ENCODE measurements around the gene CNTN5. TPM values are rescaled to one million over a fixed set of nuclear protein-coding genes. Genes with fewer than 3 reads are reported as not detected.

Gene CNTN5
- total RNA-seq, 2 experiments from 2014 or later: not detected

DNA sequence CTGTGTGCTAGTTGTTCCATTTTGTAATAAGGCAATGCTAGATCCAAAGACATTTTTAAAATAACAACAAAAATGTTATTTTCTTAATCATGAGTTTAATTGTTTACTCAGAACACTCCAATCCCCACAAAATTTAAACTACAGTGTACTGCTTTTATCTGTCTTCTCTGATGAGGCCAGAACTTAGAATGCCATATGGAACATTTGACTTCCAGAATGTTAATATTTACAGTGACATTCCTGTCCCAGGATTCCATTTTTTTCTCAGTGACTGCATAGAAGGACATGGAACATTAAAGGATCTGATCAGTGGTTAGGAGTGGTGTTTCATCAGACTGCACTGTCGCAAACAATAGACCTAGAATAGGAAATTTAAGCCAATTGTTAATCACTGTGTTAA lies 1171.4 kb downstream of the CNTN5 start:
- Mint-ChIP-seq H3K27me3 (no peaks in the 10 kb centered on the region), H3K4me1 (ENCODE audit: low read depth) (no peaks in the 10 kb centered on the region), H3K36me3 (ENCODE audit: low read depth) (no peaks in the 10 kb centered on the region), H3K27ac (no peak overlapping the region), H3K9me3 (peaks cover 4% of the 10 kb centered on the region), H3K4me3 (no peak overlapping the region)
- DNase-seq: no peak
- ChIA-PET POLR2A (no interaction called here), CTCF (no interaction called here)
- no peak for TF ChIP-seq CTCF (IDR thresholded peaks at IDR 0.05)
- intact Hi-C loops (cut with micrococcal nuclease): no loop called here
- no peak for ATAC-seq

- DNase-seq: no peak
- TF ChIP-seq CTCF (IDR thresholded peaks at IDR 0.05): no peak
- ATAC-seq: no peak
- Mint-ChIP-seq H3K27me3 (no peaks in the 10 kb centered on the region), H3K9me3 (no peaks in the 10 kb centered on the region), H3K4me1 (ENCODE audit: low read depth) (no peaks in the 10 kb centered on the region), H3K36me3 (ENCODE audit: low read depth) (no peaks in the 10 kb centered on the region), H3K4me3 (no peak overlapping the region), H3K27ac (no peak overlapping the region)
- intact Hi-C loops (cut with micrococcal nuclease): no loop called here
- POLR2A ChIA-PET: no interaction called here
- CTCF ChIA-PET: no interaction called here
Observed at GRCh38 chr11:100203789-100204188, 1183.0 kb downstream of the CNTN5 start.

DNA sequence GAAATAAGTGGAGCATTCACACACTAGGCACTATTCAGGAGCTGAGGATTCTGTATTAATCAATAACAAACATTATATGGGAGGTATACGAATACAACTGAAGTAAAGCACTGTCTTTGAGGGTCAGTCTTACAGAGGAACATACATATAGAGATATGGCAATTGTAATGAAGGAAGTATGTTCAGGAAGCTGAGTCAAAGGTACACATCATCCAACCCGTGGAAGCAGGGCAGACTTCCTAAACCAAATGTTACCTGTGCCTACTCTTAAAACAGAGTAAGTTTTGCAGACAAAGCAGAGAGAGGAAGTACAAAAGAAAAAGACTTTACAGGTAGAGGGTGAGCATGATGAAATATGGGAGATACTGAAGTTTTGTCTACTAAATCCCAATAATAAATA lies 1185.2 kb downstream of the CNTN5 start:
- DNase-seq: no peak
- Mint-ChIP-seq H3K27ac (no peak overlapping the region), H3K4me1 (ENCODE audit: low read depth) (no peaks in the 10 kb centered on the region), H3K36me3 (ENCODE audit: low read depth) (no peaks in the 10 kb centered on the region), H3K4me3 (no peak overlapping the region), H3K9me3 (no peaks in the 10 kb centered on the region), H3K27me3 (no peaks in the 10 kb centered on the region)
- POLR2A ChIA-PET: no interaction called here
- no peak for ATAC-seq
- CTCF ChIA-PET: no interaction called here
- TF ChIP-seq CTCF (IDR thresholded peaks at IDR 0.05): no peak
- intact Hi-C loops (cut with micrococcal nuclease): no loop called here

DNA sequence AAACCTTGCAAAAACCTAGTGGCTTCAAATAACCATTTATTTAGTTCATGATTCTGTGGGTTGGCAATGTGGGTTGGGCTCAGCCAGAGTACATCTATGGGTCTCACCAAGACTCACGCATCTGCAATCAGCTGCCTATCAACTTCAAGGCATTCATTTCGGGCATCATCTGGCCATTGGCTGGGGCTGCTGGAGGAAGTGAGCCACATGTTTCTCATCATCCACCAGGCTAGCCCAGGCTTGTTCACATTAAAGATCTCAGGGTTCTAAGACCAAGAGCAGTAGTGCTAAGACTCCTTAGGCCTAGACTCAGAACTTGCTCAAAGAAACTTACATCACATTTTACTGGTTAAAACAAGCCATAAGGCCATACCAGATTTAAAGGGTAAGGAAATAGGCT lies 1187.5 kb downstream of the CNTN5 start:
- Mint-ChIP-seq H3K4me3 (no peak overlapping the region), H3K9me3 (no peaks in the 10 kb centered on the region), H3K27me3 (no peaks in the 10 kb centered on the region), H3K4me1 (ENCODE audit: low read depth) (no peaks in the 10 kb centered on the region), H3K36me3 (ENCODE audit: low read depth) (no peaks in the 10 kb centered on the region), H3K27ac (no peak overlapping the region)
- no peak for DNase-seq
- no peak for TF ChIP-seq CTCF (IDR thresholded peaks at IDR 0.05)
- ATAC-seq: no peak
- intact Hi-C loops (cut with micrococcal nuclease): no loop called here
- ChIA-PET CTCF (no interaction called here), POLR2A (no interaction called here)

GRCh38 chr11:100214791-100215190 lies 1194.0 kb downstream of the CNTN5 start:
- Mint-ChIP-seq H3K9me3 (peaks cover 8% of the 10 kb centered on the region), H3K4me3 (no peak overlapping the region)

More at GRCh38 chr11:100214791-100215190, 1194.0 kb downstream of the CNTN5 start:
- intact Hi-C loops (cut with micrococcal nuclease): no loop called here
- DNase-seq (no peak), ATAC-seq (no peak)
- no peaks in the 10 kb centered on the region for H3K36me3 Mint-ChIP-seq (ENCODE audit: low read depth)
- CTCF ChIA-PET: no interaction called here
- POLR2A ChIA-PET: no interaction called here
- no peaks in the 10 kb centered on the region for H3K27me3 Mint-ChIP-seq
- no peak for TF ChIP-seq CTCF (IDR thresholded peaks at IDR 0.05)
- H3K27ac Mint-ChIP-seq: no peak overlapping the region
- H3K4me1 Mint-ChIP-seq (ENCODE audit: low read depth): no peaks in the 10 kb centered on the region

All from activated CD8-positive, alpha-beta T cell treated with anti-CD3 and anti-CD28 coated beads for 36 hours (primary cell).